Measurements from ENCODE around the gene MED19.

DNA sequence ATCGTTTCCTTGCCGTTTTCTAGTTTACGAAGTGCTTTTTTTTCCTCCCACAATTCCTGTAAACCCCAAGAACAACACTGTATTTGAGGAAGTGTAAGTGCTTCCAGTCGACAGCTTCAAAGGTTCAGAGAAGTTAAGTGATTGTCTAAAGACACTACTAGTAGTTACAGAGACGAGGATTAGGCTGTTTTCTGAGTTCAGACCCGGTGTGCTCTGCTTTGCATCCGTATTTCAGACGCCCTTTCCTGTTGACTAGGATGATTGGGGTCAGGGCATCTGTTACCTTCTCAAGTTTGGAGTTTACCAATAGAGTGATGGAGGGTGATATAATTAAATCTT lies 54.0 kb downstream of the MED19 start:
- TF ChIP-seq EZH2phosphoT487 (IDR thresholded peaks at IDR 0.05; ENCODE audit: low read length) (no peak), EZH2 (optimal IDR thresholded peaks at IDR 0.05; ENCODE audit: low read depth, low read length) (no peak)
- TF ChIP-seq, protein P1, sequence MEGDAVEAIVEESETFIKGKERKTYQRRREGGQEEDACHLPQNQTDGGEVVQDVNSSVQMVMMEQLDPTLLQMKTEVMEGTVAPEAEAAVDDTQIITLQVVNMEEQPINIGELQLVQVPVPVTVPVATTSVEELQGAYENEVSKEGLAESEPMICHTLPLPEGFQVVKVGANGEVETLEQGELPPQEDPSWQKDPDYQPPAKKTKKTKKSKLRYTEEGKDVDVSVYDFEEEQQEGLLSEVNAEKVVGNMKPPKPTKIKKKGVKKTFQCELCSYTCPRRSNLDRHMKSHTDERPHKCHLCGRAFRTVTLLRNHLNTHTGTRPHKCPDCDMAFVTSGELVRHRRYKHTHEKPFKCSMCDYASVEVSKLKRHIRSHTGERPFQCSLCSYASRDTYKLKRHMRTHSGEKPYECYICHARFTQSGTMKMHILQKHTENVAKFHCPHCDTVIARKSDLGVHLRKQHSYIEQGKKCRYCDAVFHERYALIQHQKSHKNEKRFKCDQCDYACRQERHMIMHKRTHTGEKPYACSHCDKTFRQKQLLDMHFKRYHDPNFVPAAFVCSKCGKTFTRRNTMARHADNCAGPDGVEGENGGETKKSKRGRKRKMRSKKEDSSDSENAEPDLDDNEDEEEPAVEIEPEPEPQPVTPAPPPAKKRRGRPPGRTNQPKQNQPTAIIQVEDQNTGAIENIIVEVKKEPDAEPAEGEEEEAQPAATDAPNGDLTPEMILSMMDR (IDR thresholded peaks at IDR 0.05; ENCODE audit: low read length) = no peak
